ENCODE data around the gene GAB3. TPM values are rescaled to one million over a fixed set of nuclear protein-coding genes. Genes with fewer than 3 reads are reported as not detected.

GAB3 gene
- total and polyA plus RNA-seq, 9 of the 15 experiments (the other 6 are each of a cell fraction or from before 2014, with no cell fraction given) = 16.1 to 31.4 (median 20.2) TPM

GRCh38 chrX:154698630-154699248, 52.1 kb downstream of the GAB3 start:
- no peak overlapping the region for H2AFZ ChIP-seq (ENCODE audit: low read depth, low read length)
- H3K27me3 ChIP-seq (ENCODE audit: control insufficient read depth in 2 of 2, insufficient read depth in 2 of 2, low read length in 2 of 2) = no peaks in the 10 kb centered on the region
- POLR2A ChIA-PET = no interaction called here
- no peak overlapping the region for H3K27ac ChIP-seq (ENCODE audit: extremely low read depth, low read depth, low read length)
- H3K9me1 ChIP-seq (ENCODE audit: control insufficient read depth, insufficient read depth, low read length) = no peaks in the 10 kb centered on the region
- no peak for TF ChIP-seq SIRT6 (IDR thresholded peaks at IDR 0.05; ENCODE audit: low read depth, low read length)
- TF ChIP-seq CHD2 (IDR thresholded peaks at IDR 0.05; ENCODE audit: low read depth, low read length) = no peak
- no peak for TF ChIP-seq SIX5 (IDR thresholded peaks at IDR 0.05; ENCODE audit: borderline replicate concordance in 1 of 2, insufficient read depth in 1 of 2, low read depth in 1 of 2, low read length in 2 of 2)
- TF ChIP-seq TRIM25 (IDR thresholded peaks at IDR 0.05; ENCODE audit: borderline replicate concordance) = no peak
- no peak for TF ChIP-seq XRCC4 (IDR thresholded peaks at IDR 0.05; ENCODE audit: extremely low read depth, insufficient read depth, insufficient read length)
- no peak for TF ChIP-seq MEIS2 (IDR thresholded peaks at IDR 0.05; ENCODE audit: partially characterized antibody)
- TF ChIP-seq BMI1 (IDR thresholded peaks at IDR 0.05; ENCODE audit: low read length) = no peak
- no peak for TF ChIP-seq NFIX (CRISPR knock-in tag; IDR thresholded peaks at IDR 0.05; ENCODE audit: low read depth)
- H3K4me1 ChIP-seq (replicated peaks in 1 of 2; ENCODE audit: control insufficient read depth in 2 of 2, insufficient read depth in 2 of 2, low read length in 2 of 2) = no peaks in the 10 kb centered on the region
- H3K79me2 ChIP-seq (ENCODE audit: control insufficient read depth, insufficient read depth, low read length) = no peaks in the 10 kb centered on the region
- no peaks in the 10 kb centered on the region for H3K9me3 ChIP-seq (replicated peaks; ENCODE audit: control insufficient read depth, insufficient read depth, low read depth, low read length)
- no peak overlapping the region for H3K4me2 ChIP-seq (ENCODE audit: insufficient read depth, low read length)
- no peak overlapping the region for H3K9ac ChIP-seq (ENCODE audit: insufficient read depth in 1 of 2, low read depth in 2 of 2, low read length in 2 of 2)
- FAIRE-seq = no peak
- no peak for DNase-seq (ENCODE audit: extremely low read depth in 1 of 4, low spot score in 3 of 4)
- in situ Hi-C loops (cut with MboI) = loop anchor here (25.0 kb wide), 1 partner anchor 789 kb away; no protein-coding TSS in a partner anchor
- peaks cover 66% of the 10 kb centered on the region for H3K36me3 ChIP-seq (ENCODE audit: control insufficient read depth, insufficient read depth, low read length)
- H3K4me3 ChIP-seq = no peak overlapping the region
- 100% methylated on average over 5 of the region's 6 CpGs for WGBS (ENCODE audit: insufficient coverage, low coverage, missing lambda C conversion rate)
- CTCF ChIA-PET (ENCODE audit: low intra/inter-chr PET ratio) = no interaction called here
- intact Hi-C loops (cut with micrococcal nuclease) = no loop called here
- no peaks in the 10 kb centered on the region for H4K20me1 ChIP-seq (replicated peaks; ENCODE audit: control insufficient read depth, insufficient read depth, low read length)
- ATAC-seq = no peak
- no TSS peak for BruUV-seq (replicated peaks)

All from K562 (cell line).